Right ventricle myocardium superior (tissue), 1 donor: ENCODE data around the gene RCOR2. TPM values are rescaled to one million over a fixed set of nuclear protein-coding genes. Genes with fewer than 3 reads are reported as not detected.

Experiments
- ATAC-seq: fragments of 200-7000 bp; cut with Tn5 transposase; one replicate; pipeline ENCODE4 v1.9.1; 2020; ENCODE audit warnings: mild to moderate bottlenecking; ENCODE audit not compliant: poor library complexity
- DNase-seq: peaks from one replicate; pipeline ENCODE4 v3.0.0-alpha.2; 2020
- intact Hi-C: fragments of 100-400 bp; cut with DNase I; formaldehyde crosslinking; loops from one replicate; pipeline ENCODE4 v1.11.2; 2022
- total RNA-seq: library from RNA; stranded (reverse); fragmentation: NEBNext Ultra II Directional; extraction: Animal tissue kit (Norgen Biotek cat#: 25700); gene quantifications from one replicate; pipeline ENCODE4 v1.2.1, GENCODE V29; 2021
- donor health status: DM: no; HTN: yes; CAD: no; lungs with severe emphysema.

Gene RCOR2
- total RNA-seq, 1 donor from 2014 or later, result 9.9 TPM

DNA sequence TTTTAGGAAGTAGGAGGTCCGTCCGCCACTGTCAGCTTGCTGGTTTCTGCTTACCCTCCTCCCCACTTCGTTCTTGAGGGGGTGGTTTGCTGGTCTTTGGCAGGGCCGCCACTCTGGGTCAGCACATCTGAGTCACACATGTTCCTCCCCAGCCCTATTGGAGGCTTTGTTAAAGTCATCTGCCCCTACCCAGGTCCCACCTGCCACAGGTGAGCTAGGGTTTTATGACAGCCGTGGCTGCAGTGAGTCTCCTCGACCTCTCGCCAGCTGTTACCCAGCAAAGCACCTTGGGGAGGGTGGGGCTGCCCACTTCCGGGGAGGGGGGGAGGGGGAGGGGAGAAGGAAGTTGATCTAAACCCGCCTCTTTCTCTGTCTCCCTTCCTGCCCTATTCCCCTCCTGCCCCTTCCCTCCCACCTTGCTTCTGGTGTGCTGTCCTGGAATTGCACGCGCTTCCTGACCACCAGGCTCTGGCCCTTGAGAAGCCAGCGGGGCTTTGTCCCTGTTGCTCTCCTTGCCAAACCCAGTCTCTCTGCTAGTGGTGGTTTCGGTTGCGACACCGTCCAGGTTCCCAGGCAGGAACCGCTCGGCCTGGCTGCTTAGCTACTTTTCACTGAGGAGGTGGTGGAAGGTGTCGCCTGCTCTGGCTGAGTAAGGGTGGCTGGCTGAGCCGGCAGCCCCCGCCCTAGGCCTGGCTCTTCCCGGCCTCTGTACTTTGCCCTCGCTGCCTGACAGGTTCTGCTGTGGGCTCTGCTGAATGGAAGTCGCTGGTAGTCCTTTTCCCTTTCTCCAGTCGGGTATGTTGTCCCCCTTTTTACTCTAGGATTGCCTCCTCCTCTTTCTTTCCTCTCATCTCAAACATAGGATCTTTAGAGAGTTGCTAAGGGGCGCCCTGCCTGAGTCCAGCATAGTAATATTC lies 28.5 kb downstream of the RCOR2 start:
- DNase-seq (peak; percentile 75), ATAC-seq (peak; percentile 74)
- intact Hi-C loops, result no loop called here

GRCh38 chr11:63887386-63887999 lies 29.5 kb downstream of the RCOR2 start:
- DNase-seq (no peak), ATAC-seq (no peak)
- intact Hi-C loops, result no loop called here

DNA sequence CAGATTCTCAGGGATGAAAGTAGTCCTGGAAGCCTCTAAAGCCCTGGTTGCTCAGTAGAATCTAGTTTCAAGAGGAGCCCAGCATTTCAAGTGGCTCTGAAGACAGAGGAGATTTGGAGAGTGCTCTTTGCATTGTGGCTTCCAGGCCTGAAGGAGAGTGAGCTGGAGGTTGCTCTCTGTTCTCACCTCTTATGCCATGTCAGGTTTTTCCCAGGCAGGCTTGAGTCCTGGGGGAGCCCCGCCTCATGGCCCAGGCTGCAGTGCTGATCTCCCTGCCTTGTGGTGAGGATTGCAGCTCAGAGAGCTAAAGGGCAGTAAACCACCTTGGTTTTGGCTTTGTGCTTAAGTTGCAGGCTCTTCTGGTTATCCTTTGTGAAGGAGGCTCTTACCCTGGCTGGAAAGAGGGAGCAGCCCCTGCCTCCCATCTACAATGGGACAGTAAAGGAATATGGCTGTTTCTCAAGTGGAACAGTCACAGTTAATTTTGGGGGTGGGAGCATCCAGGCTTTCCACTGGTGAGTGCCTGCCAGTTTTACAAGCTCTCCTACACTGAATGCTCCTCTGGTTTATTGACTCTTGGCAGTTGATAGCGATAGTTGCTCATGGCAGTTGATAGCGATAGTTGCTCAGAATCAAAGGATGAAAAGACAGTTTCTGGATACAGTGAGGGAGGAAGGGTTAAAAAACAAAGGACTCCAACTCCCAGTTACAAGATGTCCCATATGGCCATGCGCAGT lies 32.6 kb downstream of the RCOR2 start:
- DNase-seq (no peak), ATAC-seq (no peak)
- intact Hi-C loops, result no loop called here

DNA sequence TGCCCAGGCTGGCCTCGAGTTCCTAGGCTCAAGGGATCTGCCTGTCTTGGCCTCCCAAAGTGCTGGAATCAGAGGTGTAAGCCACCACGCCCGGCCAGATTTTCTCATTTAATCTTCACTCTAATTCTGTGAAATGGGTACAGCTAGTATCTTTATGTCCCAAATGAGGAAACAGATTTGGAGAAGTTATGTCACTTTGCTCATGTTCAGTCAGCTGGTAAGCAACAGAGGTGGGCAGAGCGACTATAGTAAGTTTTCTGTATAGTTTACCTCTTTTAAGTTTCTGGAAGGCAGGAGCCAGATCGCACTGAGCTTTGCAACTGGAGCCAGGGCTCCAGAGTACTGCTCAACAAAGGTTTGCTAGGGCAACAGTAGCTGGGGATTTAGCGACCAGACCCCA lies 33.2 kb downstream of the RCOR2 start:
- DNase-seq, result no peak
- no peak for ATAC-seq

DNA sequence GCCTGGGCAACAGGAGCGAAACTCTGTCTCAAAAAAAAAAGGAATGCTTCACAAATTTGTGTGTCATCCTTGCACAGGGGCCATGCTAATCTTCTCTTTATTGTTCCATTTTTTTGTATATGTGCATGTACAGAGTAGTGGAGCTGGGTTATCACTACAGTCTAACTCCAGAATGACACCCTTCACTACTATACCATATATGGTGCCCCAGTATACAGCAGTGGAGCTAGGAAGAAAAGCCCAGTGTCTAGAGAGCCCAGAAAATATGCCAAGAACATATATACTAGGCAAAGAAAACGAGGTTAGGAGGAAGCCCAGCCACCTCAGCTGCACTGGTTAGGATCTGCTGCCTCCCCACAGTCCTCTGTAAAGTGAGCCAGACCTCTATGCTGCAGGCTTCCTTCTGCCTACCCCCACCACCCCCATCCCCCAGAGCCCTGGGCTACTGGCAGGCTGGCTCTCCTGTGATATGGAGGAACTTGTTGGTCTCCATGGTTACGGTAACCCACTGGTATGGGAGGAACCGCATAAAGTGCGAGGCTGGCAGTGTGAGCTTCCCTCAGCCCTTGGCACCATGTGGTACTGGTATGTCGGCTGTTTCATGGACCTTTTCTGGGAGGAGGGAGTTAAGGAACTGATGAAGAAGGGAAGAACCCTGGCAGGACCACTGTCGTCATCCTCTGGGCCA lies 34.3 kb downstream of the RCOR2 start:
- DNase-seq, result peak; percentile 68
- peak; percentile 54 for ATAC-seq
- intact Hi-C loops, result no loop called here

More for the DNA sequence above, 33.2 kb downstream of the RCOR2 start:
- intact Hi-C loops, result no loop called here

DNA sequence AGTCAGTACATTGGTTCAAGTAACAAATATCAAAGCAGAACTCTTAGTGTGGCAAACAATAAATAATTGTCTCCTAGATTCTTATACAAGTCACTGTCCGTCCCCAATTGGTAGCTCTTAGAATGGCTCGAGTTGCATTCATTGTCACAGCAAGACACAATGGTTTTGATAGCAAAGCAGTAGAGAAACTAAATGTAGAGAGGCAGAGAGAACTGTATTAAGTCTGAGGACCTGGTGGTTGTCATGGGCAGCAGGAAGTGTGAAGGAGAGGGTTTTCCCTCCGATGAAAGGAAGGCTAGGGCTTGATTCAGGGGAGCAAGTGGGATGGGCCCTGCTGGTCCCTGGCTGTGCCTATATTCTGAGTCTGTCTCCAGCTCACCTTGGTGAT lies 36.6 kb downstream of the RCOR2 start:
- ATAC-seq, result no peak
- intact Hi-C loops, result no loop called here
- DNase-seq, result no peak

DNA sequence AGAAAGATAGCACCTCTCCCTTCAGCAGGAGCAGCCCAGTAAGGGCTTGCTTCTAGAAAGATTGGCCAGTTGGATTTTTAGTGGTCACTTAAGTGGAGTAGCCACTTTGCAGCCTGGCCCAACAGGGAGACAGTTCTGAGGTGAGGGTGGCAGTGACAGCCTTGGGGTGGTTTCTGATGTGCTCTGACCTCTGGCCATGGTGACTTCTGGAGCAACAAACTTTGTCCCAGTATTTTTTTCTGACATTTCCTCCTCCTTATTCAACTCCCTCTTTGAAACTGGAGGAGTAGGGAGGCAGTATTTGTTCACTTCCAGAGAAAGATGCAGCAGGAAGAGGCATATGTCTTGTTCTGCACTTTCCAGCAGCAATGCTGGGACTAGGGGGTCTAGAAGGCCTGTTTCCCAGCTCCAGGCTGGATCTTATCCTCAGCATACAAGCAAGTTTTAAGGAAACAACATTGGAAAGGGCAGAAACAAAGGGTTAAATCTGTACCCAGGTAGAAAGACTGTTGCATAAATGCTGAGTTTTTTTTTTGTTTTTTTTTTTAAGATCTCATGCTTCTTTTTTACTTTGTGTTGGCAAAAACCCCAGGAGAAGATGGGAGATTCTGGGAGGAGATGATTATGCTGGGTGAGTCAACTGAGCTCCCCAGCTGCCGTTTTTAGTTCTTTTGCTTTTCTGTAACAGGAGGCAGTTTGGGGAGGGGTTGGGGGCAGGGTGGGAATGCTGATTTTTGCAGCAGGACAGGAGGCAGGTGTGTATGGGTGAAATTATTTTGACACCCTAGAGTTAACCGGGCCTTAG lies 37.2 kb downstream of the RCOR2 start:
- ATAC-seq (no peak), DNase-seq (no peak)
- intact Hi-C loops, result no loop called here

- intact Hi-C loops, result no loop called here
- ATAC-seq, result no peak
Observed at GRCh38 chr11:63877658-63878241, 39.2 kb downstream of the RCOR2 start.

GRCh38 chr11:63876616-63877015 lies 40.3 kb downstream of the RCOR2 start:
- intact Hi-C loops, result no loop called here
- ATAC-seq (no peak), DNase-seq (no peak)

More at GRCh38 chr11:63877658-63878241, 39.2 kb downstream of the RCOR2 start:
- DNase-seq, result no peak

GRCh38 chr11:63875506-63876065 lies 41.4 kb downstream of the RCOR2 start:
- ATAC-seq, result no peak
- intact Hi-C loops, result no loop called here
- DNase-seq, result no peak

GRCh38 chr11:63874511-63874910 lies 42.5 kb downstream of the RCOR2 start:
- DNase-seq (no peak), ATAC-seq (peak; percentile 54)
- intact Hi-C loops, result no loop called here

DNA sequence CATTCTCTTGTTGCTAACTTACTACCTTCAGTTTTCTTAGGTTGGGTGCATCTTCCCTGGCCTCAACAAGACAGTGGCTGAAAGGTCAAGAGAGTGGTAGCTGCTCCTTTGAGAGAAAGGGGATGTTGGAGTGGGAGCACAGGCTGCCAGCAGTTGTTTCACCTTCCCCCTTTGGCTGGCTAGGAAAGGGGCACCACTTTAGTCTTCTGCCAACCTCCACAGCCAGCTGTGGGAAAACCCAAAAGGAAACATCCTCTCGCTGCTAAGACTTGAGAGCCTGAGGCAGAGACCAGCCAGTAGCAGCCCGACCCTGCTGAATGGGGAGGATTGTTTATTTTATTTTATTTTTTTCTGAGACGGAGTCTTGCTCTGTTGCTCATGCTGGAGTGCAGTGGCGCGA lies 43.7 kb downstream of the RCOR2 start:
- DNase-seq, result no peak
- ATAC-seq, result no peak
- intact Hi-C loops, result loop anchor here (2.0 kb wide), 1 partner anchor 35 kb away; the partner anchor contains the start of gene MARK2

DNA sequence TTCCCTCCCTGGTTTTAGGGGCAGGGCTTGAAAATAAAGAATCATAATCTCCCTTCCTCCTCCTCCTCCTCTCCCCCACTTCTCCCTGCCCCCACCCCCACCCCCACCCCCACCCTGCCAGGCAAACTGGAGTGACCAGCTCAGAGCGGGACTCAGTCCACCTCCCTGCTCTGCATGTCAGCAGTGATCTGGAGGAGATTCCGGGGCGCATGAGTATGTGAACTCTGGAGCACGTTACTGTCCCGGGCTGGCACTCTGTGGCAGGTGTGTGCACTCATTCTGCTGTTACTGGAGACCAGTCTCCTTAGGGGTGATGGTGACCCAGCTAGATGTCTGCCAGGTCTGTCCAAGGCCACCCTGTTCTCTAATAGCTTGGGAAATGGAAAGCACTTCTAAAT lies 44.2 kb downstream of the RCOR2 start:
- ATAC-seq, result peak; percentile 6

GRCh38 chr11:63871962-63872799 lies 44.8 kb downstream of the RCOR2 start:
- DNase-seq (peak; percentile 76), ATAC-seq (peak; percentile 93)
- intact Hi-C loops, result loop anchor here (2.0 kb wide), 1 partner anchor 33 kb away; the partner anchor contains the start of gene MARK2

More for the DNA sequence above, 44.2 kb downstream of the RCOR2 start:
- intact Hi-C loops, result loop anchor here (2.0 kb wide), 1 partner anchor 34 kb away; the partner anchor contains the start of gene MARK2
- no peak for DNase-seq

DNA sequence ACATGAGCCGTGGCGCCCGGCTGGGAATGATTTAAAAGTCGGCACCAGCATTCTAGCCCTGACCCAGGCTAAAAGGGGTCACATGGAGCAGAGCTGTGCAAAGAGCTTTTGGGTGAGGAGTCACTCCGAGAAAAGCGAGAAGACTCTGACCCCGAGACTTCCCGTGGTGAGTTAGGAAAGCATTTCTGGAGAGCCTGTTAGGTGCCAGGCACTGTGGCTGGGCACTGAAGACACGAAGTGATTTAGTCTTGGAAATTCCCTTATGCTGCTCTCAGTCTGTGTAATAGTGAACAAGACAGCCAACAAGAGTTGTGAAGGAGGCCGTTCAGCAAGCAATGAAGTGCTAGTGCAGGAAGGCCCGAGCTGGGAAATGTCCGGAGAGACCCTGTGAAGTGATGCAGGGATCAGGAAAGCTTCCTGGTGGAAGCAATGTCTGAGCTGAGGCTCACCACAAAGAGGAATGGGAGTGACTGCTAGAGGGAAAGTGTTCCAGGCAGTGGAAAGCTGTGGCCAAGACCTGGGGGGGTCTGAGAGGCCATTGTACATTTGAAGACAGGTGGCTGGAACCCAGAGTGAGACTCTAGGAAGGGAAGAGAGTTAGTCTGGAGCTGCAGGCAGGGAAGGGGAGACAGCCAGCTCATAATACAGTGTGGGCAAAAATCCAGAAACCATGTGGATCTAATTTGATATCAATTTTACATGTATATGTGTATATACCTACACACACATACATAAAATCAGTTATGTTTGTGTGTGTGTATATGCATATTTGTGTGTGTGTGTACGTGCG lies 46.4 kb downstream of the RCOR2 start:
- ATAC-seq, result no peak
- intact Hi-C loops, result no loop called here
- DNase-seq, result no peak

DNA sequence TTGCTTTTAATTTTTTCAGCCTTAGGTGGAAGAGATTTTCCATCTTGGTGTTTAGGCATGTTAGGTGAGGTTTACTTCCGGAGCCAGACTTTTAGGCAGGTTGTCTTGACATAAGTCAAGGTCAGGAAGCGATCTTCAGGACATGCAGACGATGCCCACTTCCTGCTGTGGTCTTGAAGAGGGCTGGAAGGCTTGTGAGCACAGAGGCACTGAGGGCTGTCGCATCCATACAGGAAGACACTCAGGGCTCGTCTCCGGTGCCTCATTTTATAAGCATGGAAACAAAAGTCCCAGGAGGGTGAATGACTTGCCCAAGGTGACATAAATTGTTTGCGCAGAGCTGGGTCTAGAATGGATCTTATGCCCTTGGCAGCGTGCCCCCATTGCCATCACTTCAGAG lies 47.3 kb downstream of the RCOR2 start:
- DNase-seq (no peak), ATAC-seq (no peak)
- intact Hi-C loops, result no loop called here
